Prostate gland (tissue), 2 donors: Measurements from ENCODE around the gene SOST. TPM values are rescaled to one million over a fixed set of nuclear protein-coding genes. Genes with fewer than 3 reads are reported as not detected.

Experiments used
- DNase-seq: peaks from one replicate; pipeline ENCODE4 v3.0.0-alpha.2; 2019; ENCODE audit warnings: low spot score
- H3K27ac ChIP-seq, 2 donors: fragments of 200-600 bp; sonication (generic); 2 replicates each; pipeline ENCODE4 v1.5.1; 2017 to 2019
- H3K27me3 ChIP-seq: fragments of 200-600 bp; sonication (generic); replicated peaks from 2 replicates; pipeline ENCODE4 v1.5.1; 2019; ENCODE audit not compliant: insufficient read depth
- H3K36me3 ChIP-seq, 2 donors: fragments of 200-600 bp; sonication (generic); 1 replicate in 1 of 2; 2 replicates in 1 of 2; pipeline versions ENCODE4 v1.5.1 to v1.8.1; 2017 to 2019
- H3K4me1 ChIP-seq: fragments of 200-600 bp; sonication (generic); replicated peaks from 2 replicates; pipeline ENCODE4 v1.5.1; 2019
- H3K4me3 ChIP-seq, 2 donors: fragments of 200-600 bp; sonication (generic); 2 replicates each; pipeline ENCODE4 v1.5.1; 2017 to 2019
- H3K9me3 ChIP-seq: fragments of 200-600 bp; sonication (generic); 2 replicates; pipeline ENCODE4 v1.5.1; 2017
- POLR2A ChIP-seq: fragments of 450-650 bp; IDR thresholded peaks from one replicate; pipeline ENCODE4 v1.6.1; 2016; ENCODE audit warnings: antibody characterized with exemption, mild to moderate bottlenecking
- POLR2AphosphoS5 ChIP-seq: sonication (generic); formaldehyde crosslinking; IDR thresholded peaks from one replicate; pipeline ENCODE4 v1.6.1; 2017; ENCODE audit warnings: antibody characterized with exemption
- WGBS: methylation state at CpG from one replicate; pipeline ENCODE4 v1.1.5; 2018; 5-methylcytosine and 5-hydroxymethylcytosine counted together
- intact Hi-C: fragments of 100-400 bp; cut with DNase I; formaldehyde crosslinking; loops from one replicate; pipeline ENCODE4 v1.14.2; 2022
- total RNA-seq, 2 donors: library from RNA; depleted of rRNA; stranded (reverse); fragments of >200 nt; gene quantifications; one replicate each; pipeline ENCODE4 v1.1.0, GENCODE V29; 2016
- TF ChIP-seq, protein P1 (sequence below), 4 experiments: fragments of 200-600 bp in 2 of 4; fragments of 450-650 bp in 2 of 4; sonication (generic) in 2 of 4; IDR thresholded peaks; 1 replicate in 3 of 4; 2 replicates in 1 of 4; pipeline ENCODE4 v1.5.1; 2016 to 2019; ENCODE audit warnings: antibody characterized with exemption in 4 of 4, mild to moderate bottlenecking in 2 of 4, moderate library complexity in 2 of 4

SOST gene
- total RNA-seq, 2 donors from 2014 or later, result 0.18 TPM; not detected in 1

DNA sequence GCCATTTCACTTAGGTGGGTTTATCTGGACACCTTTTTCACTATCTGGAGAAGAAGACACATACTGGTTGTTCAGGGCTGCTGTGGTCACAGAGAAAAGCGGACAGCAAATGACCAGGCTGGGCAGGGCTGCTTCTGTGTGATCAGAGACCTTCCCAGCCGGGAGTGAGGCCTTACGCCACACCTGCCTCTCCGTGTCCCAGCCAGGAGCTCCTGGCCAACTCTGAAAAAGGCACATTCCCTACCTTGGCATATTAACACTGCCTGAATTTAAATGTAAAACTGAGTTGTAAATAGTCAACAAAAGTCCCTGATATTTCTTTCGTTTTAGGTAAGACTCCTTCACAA is 9.1 kb upstream of the SOST start:
- Histone ChIP-seq H3K36me3 (peaks cover 0 to 14% of the 10 kb centered on the region in 2 donors), H3K9me3 (no peaks in the 10 kb centered on the region), H3K4me3 (no peak overlapping the region), H3K4me1 (peaks cover 7% of the 10 kb centered on the region), H3K27ac (no peak overlapping the region), H3K27me3 (no peaks in the 10 kb centered on the region)
- intact Hi-C loops, result no loop called here
- DNase-seq, result no peak
- TF ChIP-seq, protein P1, sequence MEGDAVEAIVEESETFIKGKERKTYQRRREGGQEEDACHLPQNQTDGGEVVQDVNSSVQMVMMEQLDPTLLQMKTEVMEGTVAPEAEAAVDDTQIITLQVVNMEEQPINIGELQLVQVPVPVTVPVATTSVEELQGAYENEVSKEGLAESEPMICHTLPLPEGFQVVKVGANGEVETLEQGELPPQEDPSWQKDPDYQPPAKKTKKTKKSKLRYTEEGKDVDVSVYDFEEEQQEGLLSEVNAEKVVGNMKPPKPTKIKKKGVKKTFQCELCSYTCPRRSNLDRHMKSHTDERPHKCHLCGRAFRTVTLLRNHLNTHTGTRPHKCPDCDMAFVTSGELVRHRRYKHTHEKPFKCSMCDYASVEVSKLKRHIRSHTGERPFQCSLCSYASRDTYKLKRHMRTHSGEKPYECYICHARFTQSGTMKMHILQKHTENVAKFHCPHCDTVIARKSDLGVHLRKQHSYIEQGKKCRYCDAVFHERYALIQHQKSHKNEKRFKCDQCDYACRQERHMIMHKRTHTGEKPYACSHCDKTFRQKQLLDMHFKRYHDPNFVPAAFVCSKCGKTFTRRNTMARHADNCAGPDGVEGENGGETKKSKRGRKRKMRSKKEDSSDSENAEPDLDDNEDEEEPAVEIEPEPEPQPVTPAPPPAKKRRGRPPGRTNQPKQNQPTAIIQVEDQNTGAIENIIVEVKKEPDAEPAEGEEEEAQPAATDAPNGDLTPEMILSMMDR (IDR thresholded peaks at IDR 0.05), result no peak
- TF ChIP-seq POLR2A, result no peak
- no peak for TF ChIP-seq POLR2AphosphoS5
- WGBS, result 77% methylated on average over 5 of the region's 5 CpGs

GRCh38 chr17:43767053-43767712 is 8.6 kb upstream of the SOST start:
- 82% methylated on average over 6 of the region's 6 CpGs for WGBS
- Histone ChIP-seq H3K36me3 (peaks cover 0 to 14% of the 10 kb centered on the region in 2 donors), H3K27me3 (no peaks in the 10 kb centered on the region), H3K4me1 (peaks cover 2% of the 10 kb centered on the region), H3K27ac (no peak overlapping the region), H3K9me3 (no peaks in the 10 kb centered on the region), H3K4me3 (no peak overlapping the region)
- intact Hi-C loops, result no loop called here
- DNase-seq, result no peak
- TF ChIP-seq, protein P1 (IDR thresholded peaks at IDR 0.05), result no peak
- no peak for TF ChIP-seq POLR2A

DNA sequence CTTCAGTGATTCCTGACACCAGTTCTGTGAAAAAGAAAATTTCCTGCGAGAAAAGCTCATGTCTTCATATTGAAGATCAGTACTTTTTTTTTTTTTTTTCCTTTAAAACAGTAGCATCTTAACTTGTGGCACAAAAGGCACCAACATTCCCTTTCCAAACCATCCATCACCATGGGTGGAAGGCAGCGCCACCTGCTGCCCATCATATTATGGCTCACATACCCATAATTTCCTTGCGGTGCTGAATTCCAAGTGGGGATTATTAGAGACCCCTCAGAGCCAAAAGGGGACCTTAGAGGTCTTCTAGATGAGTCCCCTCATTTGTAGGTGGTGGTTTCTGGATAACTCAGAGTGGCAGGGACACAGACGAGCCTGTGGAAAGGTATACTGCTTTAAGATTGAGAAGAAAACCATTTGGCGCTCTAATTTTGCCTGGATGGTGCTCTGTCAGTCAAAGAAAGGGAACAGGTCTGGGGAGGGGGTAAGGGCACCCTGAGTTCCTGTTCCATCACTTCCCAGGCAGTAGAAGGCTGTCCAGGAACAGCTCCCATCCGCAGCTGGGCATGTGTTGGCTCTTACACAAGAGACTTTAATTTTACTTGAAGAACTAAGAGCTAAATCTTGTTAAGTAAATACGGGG is 7.9 kb upstream of the SOST start:
- no peaks in the 10 kb centered on the region for H3K27me3 ChIP-seq
- intact Hi-C loops, result no loop called here
- 55% methylated on average over 7 of the region's 7 CpGs for WGBS
- DNase-seq, result peak; percentile 44
- H3K36me3 ChIP-seq, result peaks cover 0 to 14% of the 10 kb centered on the region in 2 donors
- no peak overlapping the region for H3K27ac ChIP-seq
- H3K9me3 ChIP-seq, result no peaks in the 10 kb centered on the region
- no peak for TF ChIP-seq POLR2A
- TF ChIP-seq, protein P1 (IDR thresholded peaks at IDR 0.05), result peak; percentile 60 to 71 (median 68)
- no peaks in the 10 kb centered on the region for H3K4me1 ChIP-seq
- no peak overlapping the region for H3K4me3 ChIP-seq

- Histone ChIP-seq H3K4me3 (no peak overlapping the region), H3K4me1 (no peaks in the 10 kb centered on the region), H3K36me3 (no peaks in the 10 kb centered on the region), H3K27me3 (peaks cover 3% of the 10 kb centered on the region), H3K9me3 (no peaks in the 10 kb centered on the region), H3K27ac (no peak overlapping the region)
- intact Hi-C loops, result loop anchor here (1.0 to 5.0 kb wide), 2 partner anchors 66 to 87 kb away; partner anchors contain the start of gene CD300LG
- WGBS, result 3% methylated on average over 10 of the region's 10 CpGs
- TF ChIP-seq POLR2AphosphoS5 (peak; percentile 82), POLR2A (no peak)
- TF ChIP-seq, protein P1 (IDR thresholded peaks at IDR 0.05), result peak; percentile 97 to 99 (median 98)
- DNase-seq, result peak; percentile 95
Observed at GRCh38 chr17:43760254-43760852, 1.8 kb upstream of the SOST start.
